G401 (cell line): Measurements from ENCODE around the gene PNPLA8. TPM values are rescaled to one million over a fixed set of nuclear protein-coding genes. Genes with fewer than 3 reads are reported as not detected.
A peak's percentile ranks its signal among the peaks of the same experiment; 100 is the strongest.

Experiments
- DNase-seq: peaks from one replicate; pipeline ENCODE4 v3.0.0-alpha.2; 2015; ENCODE audit warnings: low spot score
- in situ Hi-C: cut with HindIII; loops from 2 replicates; pipeline ENCODE4 v1.10.0; 2016; ENCODE audit warnings: low sequenced_read_pairs, mixed read lengths
- total RNA-seq: library from RNA; depleted of rRNA; stranded (reverse); fragments of >200 nt; shearing (Covaris generic); gene quantifications from 2 replicates; pipeline ENCODE4 v1.2.3, GENCODE V29; 2014

PNPLA8 gene
- total RNA-seq, 1 experiment from 2014 or later: 16.5 TPM

GRCh38 chr7:108454317-108454673 is 71.6 kb downstream of the PNPLA8 start:
- in situ Hi-C loops: loop anchor here (5.0 kb wide), 1 partner anchor 38 kb away; no protein-coding TSS in a partner anchor

GRCh38 chr7:108453320-108453719 is 72.6 kb downstream of the PNPLA8 start:
- DNase-seq: no peak
- in situ Hi-C loops: loop anchor here (5.0 kb wide), 1 partner anchor 39 kb away; no protein-coding TSS in a partner anchor

More at GRCh38 chr7:108454317-108454673, 71.6 kb downstream of the PNPLA8 start:
- no peak for DNase-seq

GRCh38 chr7:108452707-108453106 is 73.2 kb downstream of the PNPLA8 start:
- peak; percentile 39 for DNase-seq
- in situ Hi-C loops: loop anchor here (5.0 kb wide), 1 partner anchor 40 kb away; no protein-coding TSS in a partner anchor

- no peak for DNase-seq
- in situ Hi-C loops: loop anchor here (5.0 kb wide), 1 partner anchor 41 kb away; no protein-coding TSS in a partner anchor
Measured at GRCh38 chr7:108451296-108451848, 74.6 kb downstream of the PNPLA8 start.

GRCh38 chr7:108450160-108450559 is 75.8 kb downstream of the PNPLA8 start:
- no peak for DNase-seq
- in situ Hi-C loops: loop anchor here (5.0 kb wide), 1 partner anchor 42 kb away; no protein-coding TSS in a partner anchor

- in situ Hi-C loops: no loop called here
- DNase-seq: no peak
Measured at GRCh38 chr7:108449521-108449920, 76.4 kb downstream of the PNPLA8 start.

- DNase-seq: peak; percentile 49
Measured at GRCh38 chr7:108448584-108449505, 77.1 kb downstream of the PNPLA8 start.

GRCh38 chr7:108442039-108442568 is 83.8 kb downstream of the PNPLA8 start:
- in situ Hi-C loops: no loop called here

More at GRCh38 chr7:108448584-108449505, 77.1 kb downstream of the PNPLA8 start:
- in situ Hi-C loops: no loop called here

GRCh38 chr7:108441392-108441955 is 84.5 kb downstream of the PNPLA8 start:
- in situ Hi-C loops: no loop called here
- no peak for DNase-seq

More at GRCh38 chr7:108442039-108442568, 83.8 kb downstream of the PNPLA8 start:
- DNase-seq: no peak

- DNase-seq: no peak
- in situ Hi-C loops: no loop called here
Measured at GRCh38 chr7:108440613-108441012, 85.3 kb downstream of the PNPLA8 start.

- no peak for DNase-seq
- in situ Hi-C loops: no loop called here
Measured at GRCh38 chr7:108436906-108437305, 89.0 kb downstream of the PNPLA8 start.

GRCh38 chr7:108434010-108434409 is 91.9 kb downstream of the PNPLA8 start:
- DNase-seq: no peak
- in situ Hi-C loops: no loop called here

- in situ Hi-C loops: no loop called here
- DNase-seq: no peak
Measured at GRCh38 chr7:108431099-108431498, 94.8 kb downstream of the PNPLA8 start.

- in situ Hi-C loops: no loop called here
- DNase-seq: no peak
Measured at GRCh38 chr7:108430664-108431063, 95.3 kb downstream of the PNPLA8 start.

- in situ Hi-C loops: no loop called here
- DNase-seq: no peak
Measured at GRCh38 chr7:108427766-108428165, 98.2 kb downstream of the PNPLA8 start.

- in situ Hi-C loops: no loop called here
- no peak for DNase-seq
Measured at GRCh38 chr7:108425714-108426275, 100.1 kb downstream of the PNPLA8 start.

GRCh38 chr7:108424013-108424412 is 101.9 kb downstream of the PNPLA8 start:
- in situ Hi-C loops: no loop called here

GRCh38 chr7:108423089-108423989 is 102.6 kb downstream of the PNPLA8 start:
- DNase-seq: no peak
- in situ Hi-C loops: no loop called here

More at GRCh38 chr7:108424013-108424412, 101.9 kb downstream of the PNPLA8 start:
- DNase-seq: no peak
